CD4-positive, alpha-beta T cell treated with Interleukin-17A for 1 hour (primary cell): ENCODE results near the gene NPIPA2.
"Not testable (repeated sequence)": the region's sequence is repeated elsewhere in the genome, so short reads cannot be mapped to it uniquely, and the experiment has no call there.

Source experiments
- DNase-seq: peaks from one replicate; pipeline ENCODE4 v3.0.0-alpha.2; 2020

Gene NPIPA2

GRCh38 chr16:14742273-14743128 lies at the start of gene NPIPA2:
Gene NPIPA2, plus strand, starts transcription at chr16:14742533. Its CDS starts 5,533 bp downstream, at chr16:14748066.
- DNase-seq = not testable (repeated sequence)

- not testable (repeated sequence) for DNase-seq
Measured at GRCh38 chr16:14694129-14694528, 48.2 kb upstream of the NPIPA2 start, which contains the start of gene PLA2G10. Gene PLA2G10, minus strand, starts transcription at chr16:14694308. Its CDS starts 79 bp downstream, at chr16:14694229.

- DNase-seq = not testable (repeated sequence)
Measured at GRCh38 chr16:14701859-14702258, 40.5 kb upstream of the NPIPA2 start.

DNA sequence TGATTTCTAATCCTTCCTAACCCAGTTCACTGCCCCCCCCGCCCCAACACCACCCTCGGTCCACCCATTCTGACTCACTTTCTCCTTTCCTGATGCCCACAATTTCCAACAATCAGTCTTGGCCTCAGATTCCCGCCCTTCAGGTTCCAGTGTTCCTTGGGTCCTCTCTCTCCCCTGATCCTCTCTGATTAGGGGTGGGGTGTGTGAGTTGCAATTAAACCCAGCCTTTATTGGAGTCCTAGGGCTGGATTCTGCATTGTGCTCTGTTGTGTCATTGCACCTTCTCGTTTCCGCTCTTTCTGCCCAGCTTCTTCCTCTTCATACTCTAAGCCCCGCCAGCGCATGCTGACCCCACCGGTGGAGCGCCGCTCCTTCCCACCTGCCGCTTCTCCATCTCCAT lies 39.7 kb upstream of the NPIPA2 start:
- not testable (repeated sequence) for DNase-seq

DNA sequence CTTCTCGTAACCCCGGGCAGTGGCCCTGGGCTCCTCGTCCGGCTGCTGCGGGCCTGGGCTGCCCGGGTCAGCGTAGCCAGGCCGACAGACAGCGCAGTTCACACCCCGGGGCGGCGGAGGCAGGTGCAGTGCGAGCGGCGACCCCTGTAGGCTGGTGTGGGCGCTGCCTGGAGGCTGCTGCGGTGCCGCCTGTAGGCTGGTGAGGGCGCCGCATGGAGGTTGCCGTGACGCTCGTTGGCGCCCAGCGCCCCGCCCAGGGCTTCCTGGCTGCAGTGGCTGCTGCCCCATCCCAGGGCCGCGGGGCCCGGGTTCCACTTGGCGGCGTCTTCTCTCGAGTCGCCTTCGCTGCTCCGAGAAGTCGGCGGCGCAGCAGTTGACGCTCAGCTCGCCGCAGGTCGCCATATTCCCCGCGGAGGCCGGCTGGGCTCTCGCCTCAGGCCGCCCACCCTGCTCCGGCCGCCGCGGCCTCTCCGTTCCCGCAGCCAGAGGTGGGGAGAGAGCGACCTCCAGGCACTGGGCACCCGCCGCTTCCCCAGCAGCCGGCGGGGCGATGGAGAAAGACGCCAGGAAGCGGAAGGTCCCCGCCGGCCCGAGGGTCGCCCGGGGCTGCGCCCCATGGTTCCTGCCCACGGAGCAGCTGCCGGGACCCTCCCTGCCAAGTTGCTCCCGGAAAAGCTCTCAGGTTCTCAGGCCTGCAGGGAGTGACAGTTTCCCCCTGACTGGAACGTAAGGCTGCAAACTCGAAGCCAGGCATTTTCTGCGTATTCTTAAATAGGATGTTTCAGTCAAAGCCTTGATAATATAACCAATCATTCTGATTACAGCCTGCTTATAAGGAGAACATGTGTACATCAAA lies 38.9 kb upstream of the NPIPA2 start, which contains the start of gene NPIPA3:
TSS of gene NPIPA3 (plus strand) at position 256 of the 856 bp plus-strand sequence. CDS start 5,533 bp downstream, outside the sequence.
- not testable (repeated sequence) for DNase-seq

DNA sequence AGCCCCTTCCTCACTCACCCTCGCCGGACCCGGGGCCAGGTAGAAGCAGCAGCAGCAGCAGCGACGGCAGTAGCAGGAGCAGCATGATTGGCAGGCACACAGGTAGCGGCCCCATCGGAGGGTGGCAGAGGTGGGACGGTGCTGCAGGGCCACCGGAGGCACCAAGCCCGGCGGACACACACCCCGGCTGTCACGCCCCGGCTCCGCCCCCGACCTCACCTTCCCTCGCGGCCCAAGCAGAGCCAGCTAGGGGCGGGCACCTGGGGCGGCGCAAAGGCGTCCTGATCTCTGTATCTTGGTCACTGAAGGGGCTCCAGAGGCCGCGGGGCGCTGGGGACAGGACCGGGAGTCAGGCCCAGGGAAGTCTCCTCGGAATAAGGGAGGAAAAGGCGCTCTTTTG lies 9.1 kb upstream of the NPIPA2 start:
- DNase-seq = not testable (repeated sequence)

- DNase-seq = not testable (repeated sequence)
Measured at GRCh38 chr16:14740832-14741385, 1.4 kb upstream of the NPIPA2 start.

- not testable (repeated sequence) for DNase-seq
Measured at GRCh38 chr16:14741794-14742193, 539 bp upstream of the NPIPA2 start.

GRCh38 chr16:14773654-14774053 lies 31.3 kb downstream of the NPIPA2 start:
- not testable (repeated sequence) for DNase-seq

DNA sequence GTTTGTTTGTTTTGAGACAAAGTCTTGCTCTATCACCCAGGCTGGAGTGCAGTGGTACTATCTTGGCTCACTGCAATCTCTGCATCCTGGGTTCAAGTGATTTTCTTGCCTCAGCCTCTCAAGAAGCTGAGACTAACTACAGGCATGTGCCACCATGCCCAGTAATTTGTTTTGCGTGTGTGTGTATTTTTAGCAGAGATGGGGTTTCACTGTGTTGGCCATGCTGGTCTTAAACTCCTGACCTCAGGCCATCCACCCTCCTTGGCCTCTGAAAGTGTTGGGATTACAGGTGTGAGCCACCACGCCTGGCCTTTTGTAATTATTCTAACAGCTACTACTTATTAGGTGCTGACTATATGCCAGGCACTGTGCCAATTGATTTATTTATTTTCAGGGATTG lies 33.3 kb downstream of the NPIPA2 start:
- DNase-seq = not testable (repeated sequence)

- not testable (repeated sequence) for DNase-seq
Measured at GRCh38 chr16:14776763-14777162, 34.4 kb downstream of the NPIPA2 start.

- DNase-seq = not testable (repeated sequence)
Measured at GRCh38 chr16:14779368-14779877, 37.1 kb downstream of the NPIPA2 start.

- DNase-seq = not testable (repeated sequence)
Measured at GRCh38 chr16:14786180-14786579, 43.8 kb downstream of the NPIPA2 start.

DNA sequence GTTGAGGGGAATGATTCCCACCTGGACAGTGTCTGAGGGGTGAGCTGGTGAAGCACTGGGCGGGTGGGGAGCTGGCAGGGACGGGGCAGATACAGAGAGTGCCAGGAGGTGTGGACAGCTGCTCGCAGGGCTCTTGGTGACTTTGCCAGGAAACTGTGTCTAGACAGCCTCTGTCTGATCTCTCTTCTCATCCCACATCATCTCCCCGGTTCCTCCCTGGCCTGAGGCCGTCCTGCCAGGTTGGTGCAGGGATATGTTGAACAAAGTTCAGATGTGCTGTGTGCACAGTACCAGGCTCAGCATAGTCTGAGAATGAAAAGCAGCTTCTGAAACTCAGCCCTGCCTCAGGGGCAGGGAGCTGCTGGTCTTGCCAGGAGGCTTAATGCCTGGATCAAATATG lies 47.2 kb downstream of the NPIPA2 start:
- not testable (repeated sequence) for DNase-seq

DNA sequence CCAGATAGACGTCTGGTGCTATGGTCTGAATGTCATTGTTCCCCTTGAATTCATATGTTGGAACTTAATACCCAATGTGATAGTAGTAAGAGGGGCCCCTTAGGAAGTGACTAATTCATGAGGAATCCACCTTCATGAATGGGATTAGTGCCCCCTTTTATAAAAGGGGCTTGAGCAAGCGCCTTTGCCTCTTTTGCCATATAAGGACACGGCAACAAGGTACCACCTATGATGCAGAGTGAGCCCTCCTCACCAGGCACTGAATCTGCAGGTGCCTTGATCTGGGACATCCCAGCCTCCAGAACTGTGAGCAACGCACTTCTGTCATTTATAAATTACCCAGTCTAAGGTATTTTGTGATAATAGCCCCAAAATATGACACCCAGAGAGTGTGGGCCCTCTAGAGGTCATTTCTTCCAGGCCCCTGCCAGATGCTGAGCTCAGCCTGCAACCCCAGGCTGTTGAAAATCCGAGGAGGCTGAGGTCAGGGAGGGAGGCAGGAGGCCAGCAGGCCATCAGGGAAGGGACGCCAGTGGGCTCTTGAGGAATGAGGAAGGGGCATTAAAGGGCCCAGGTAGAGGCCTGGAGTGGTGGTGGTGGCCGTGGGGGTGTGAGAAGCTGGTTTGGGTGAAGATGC lies 48.1 kb downstream of the NPIPA2 start:
- not testable (repeated sequence) for DNase-seq

GRCh38 chr16:14792914-14793313 lies 50.6 kb downstream of the NPIPA2 start:
- DNase-seq = not testable (repeated sequence)

DNA sequence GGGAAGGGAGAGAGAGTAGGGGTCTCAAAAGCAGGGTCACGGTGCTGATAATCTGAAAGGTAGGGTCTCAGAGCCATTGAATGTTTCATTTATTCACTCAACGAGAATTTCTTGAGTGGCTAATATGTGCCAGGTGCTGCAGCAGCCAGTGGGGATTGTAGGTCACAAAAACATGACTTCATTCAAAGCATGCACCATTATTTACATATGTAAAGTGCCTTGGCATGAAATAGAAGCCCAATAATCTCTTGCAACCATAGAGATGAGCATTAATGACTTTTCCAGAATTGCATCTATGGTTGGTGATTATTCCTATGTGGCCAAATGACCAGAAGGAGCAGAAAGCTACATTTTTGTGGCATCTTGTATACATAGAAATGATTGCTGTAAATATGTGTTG lies 55.2 kb downstream of the NPIPA2 start:
- not testable (repeated sequence) for DNase-seq

GRCh38 chr16:14803577-14803976 lies 61.2 kb downstream of the NPIPA2 start:
- not testable (repeated sequence) for DNase-seq

DNA sequence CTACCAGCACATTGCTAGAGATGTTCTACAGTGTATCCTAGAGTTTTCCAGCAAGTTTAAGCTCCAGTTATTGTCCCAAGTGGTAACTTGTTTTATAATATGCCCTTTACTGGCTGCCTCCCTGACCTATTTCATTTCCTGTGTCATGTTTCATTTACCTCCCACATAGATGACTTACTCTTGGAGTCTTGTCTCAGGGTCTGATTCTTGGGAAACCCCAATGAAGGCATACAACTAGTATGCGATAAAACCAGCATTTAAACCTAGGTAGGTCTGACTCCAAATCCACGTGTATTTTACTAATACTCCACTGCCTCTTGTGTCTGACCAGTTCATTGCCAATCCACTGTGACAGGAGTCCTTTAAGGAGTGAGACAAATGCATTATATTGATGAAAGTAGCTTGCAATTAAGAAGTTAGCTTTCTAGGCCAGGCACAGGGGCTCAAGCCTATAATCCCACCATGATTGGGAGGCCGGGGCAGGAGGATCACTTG lies 64.9 kb downstream of the NPIPA2 start:
- DNase-seq = not testable (repeated sequence)

GRCh38 chr16:14813890-14814289 lies 71.6 kb downstream of the NPIPA2 start:
- not testable (repeated sequence) for DNase-seq
